HepG2 (cell line): ENCODE data around the gene ARHGAP10. TPM values are rescaled to one million over a fixed set of nuclear protein-coding genes. Genes with fewer than 3 reads are reported as not detected.

Experiments
- ATAC-seq: fragments of 200-7000 bp; cut with Tn5 transposase; 3 replicates; pipeline ENCODE4 v1.9.1; 2020; ENCODE audit warnings: mild to moderate bottlenecking, moderate library complexity
- BruUV-seq: library from RNA; stranded (reverse); fragments of 400-500 nt; replicated peaks from 2 replicates; lab custom pipeline; 2021; lab: Mats Ljungman, UMichigan
- CTCF ChIA-PET: fragments of 300-600 bp; formaldehyde crosslinking; extraction: SDS; loops from one replicate; lab custom pipeline; 2021; ENCODE audit warnings: low total read pairs, inconsistent platforms, low intra/inter-chr PET ratio; lab: Yijun Ruan, JAX
- POLR2A ChIA-PET: fragments of 350-600 bp; sonication (Branson Sonifier 250); formaldehyde crosslinking; loops from one replicate; lab custom pipeline; 2020; ENCODE audit warnings: antibody characterized with exemption, inconsistent platforms; lab: Yijun Ruan, JAX
- DNase-seq: peaks from one replicate; pipeline ENCODE4 v3.0.0-alpha.2; 2015; ENCODE audit warnings: low spot score
- FAIRE-seq: peaks from 3 replicates; lab custom pipeline; 2011; peaks lifted over from hg19 to GRCh38; lab: Jason Lieb, UNC
- H2AFZ ChIP-seq: one replicate; pipeline ENCODE4 v1.6.1; 2011; ENCODE audit warnings: low read length, inconsistent platforms
- H3K27ac ChIP-seq: fragments of 300-600 bp; 3 replicates; pipeline ENCODE4 v1.8.0; 2011; ENCODE audit warnings: mixed run types, mild to moderate bottlenecking, mixed read lengths, low read length, inconsistent platforms; ENCODE audit not compliant: insufficient read depth; ENCODE audit errors: extremely low read length
- H3K27me3 ChIP-seq, 2 experiments: fragments of 200-600 bp in 1 of 2; 2 replicates in 1 of 2; 3 replicates in 1 of 2; pipeline versions ENCODE4 v1.6.0 to v1.8.0; 2011; ENCODE audit warnings: low read length in 2 of 2, mild to moderate bottlenecking in 2 of 2, moderate library complexity in 2 of 2, inconsistent platforms in 1 of 2; ENCODE audit not compliant: insufficient read depth in 2 of 2, control insufficient read depth in 1 of 2
- H3K36me3 ChIP-seq, 2 experiments: fragments of 200-600 bp in 1 of 2; replicated peaks in 1 of 2; 2 replicates in 1 of 2; 3 replicates in 1 of 2; pipeline versions ENCODE4 v1.5.1 to v1.8.0; 2011; ENCODE audit warnings: low read length in 2 of 2, inconsistent platforms in 1 of 2; ENCODE audit not compliant: insufficient read depth in 2 of 2, control insufficient read depth in 1 of 2
- H3K4me1 ChIP-seq: 2 replicates; pipeline ENCODE4 v1.5.1; 2012; ENCODE audit warnings: low read length, inconsistent platforms; ENCODE audit not compliant: insufficient read depth
- H3K4me2 ChIP-seq: 2 replicates; pipeline ENCODE4 v1.6.0; 2011; ENCODE audit warnings: low read depth, low read length, inconsistent platforms
- H3K4me3 ChIP-seq, 3 experiments: fragments of 200-600 bp in 1 of 3; sonication (generic), shearing (Covaris generic) in 1 of 3; replicated peaks in 1 of 3; 2 replicates each; pipeline ENCODE4 v1.5.1; 2011 to 2016; ENCODE audit warnings: low read length in 3 of 3, inconsistent platforms in 2 of 3, low read depth in 2 of 3, mild to moderate bottlenecking in 2 of 3, control low read depth in 1 of 3, mixed read lengths in 1 of 3; ENCODE audit not compliant: insufficient read depth in 1 of 3
- H3K79me2 ChIP-seq: one replicate; pipeline ENCODE4 v1.6.1; 2011; ENCODE audit warnings: low read length, inconsistent platforms; ENCODE audit not compliant: insufficient read depth
- H3K9ac ChIP-seq: 2 replicates; pipeline ENCODE4 v1.6.0; 2011; ENCODE audit warnings: mild to moderate bottlenecking, low read depth, low read length, inconsistent platforms; ENCODE audit not compliant: insufficient read depth
- H3K9me3 ChIP-seq: 2 replicates; pipeline ENCODE4 v1.5.1; 2012; ENCODE audit warnings: mild to moderate bottlenecking, low read length
- H4K20me1 ChIP-seq: 2 replicates; pipeline ENCODE4 v1.6.0; 2011; ENCODE audit warnings: inconsistent platforms, mild to moderate bottlenecking, low read length, moderate library complexity; ENCODE audit not compliant: insufficient read depth
- ATAD3A ChIP-seq: sonication (generic); formaldehyde crosslinking; IDR thresholded peaks from 2 replicates; pipeline ENCODE4 v1.4.0; 2020; ENCODE audit warnings: missing genetic modification reagents
- CCAR2 ChIP-seq: fragments of 200-400 bp; formaldehyde crosslinking; optimal IDR thresholded peaks from 2 replicates; pipeline ENCODE3; 2018; ENCODE audit warnings: low read depth, mild to moderate bottlenecking, low read length, moderate library complexity
- DR1 ChIP-seq: sonication (generic); formaldehyde crosslinking; IDR thresholded peaks from 2 replicates; pipeline ENCODE4 v1.8.0; 2021; ENCODE audit warnings: mild to moderate bottlenecking, missing genetic modification reagents, inconsistent platforms
- ELF4 ChIP-seq: sonication (generic); formaldehyde crosslinking; IDR thresholded peaks from 2 replicates; pipeline ENCODE4 v1.5.0; 2020; ENCODE audit warnings: missing genetic modification reagents, mild to moderate bottlenecking, moderate library complexity, borderline replicate concordance
- GLMP ChIP-seq: sonication (generic); formaldehyde crosslinking; IDR thresholded peaks from 2 replicates; pipeline ENCODE4 v1.9.0; 2021; ENCODE audit warnings: missing genetic modification reagents, mild to moderate bottlenecking, borderline replicate concordance
- HES4 ChIP-seq: sonication (generic); formaldehyde crosslinking; IDR thresholded peaks from 2 replicates; pipeline ENCODE4 v1.9.0; 2021; ENCODE audit warnings: mild to moderate bottlenecking, missing genetic modification reagents, borderline replicate concordance
- HMG20B ChIP-seq: conservative IDR thresholded peaks from 2 replicates; pipeline ENCODE4 v1.6.1; 2016; ENCODE audit warnings: missing genetic modification reagents, missing compliant biosample characterization
- MEIS2 ChIP-seq: sonication (generic); formaldehyde crosslinking; IDR thresholded peaks from 2 replicates; pipeline ENCODE4 v1.9.0; 2021; ENCODE audit warnings: mild to moderate bottlenecking, missing genetic modification reagents
- RXRA ChIP-seq: sonication (generic); formaldehyde crosslinking; IDR thresholded peaks from 2 replicates; pipeline ENCODE4 v1.5.1; 2020; ENCODE audit warnings: missing genetic modification reagents
- TAF1 ChIP-seq: sonication (generic); formaldehyde crosslinking; IDR thresholded peaks from 2 replicates; pipeline ENCODE4 v1.4.0; 2020; ENCODE audit warnings: missing genetic modification reagents
- TBL1XR1 ChIP-seq: fragments of 150-350 bp; IDR thresholded peaks from 2 replicates; pipeline ENCODE4 v1.6.1; 2014; ENCODE audit warnings: borderline replicate concordance, low read length; ENCODE audit not compliant: partially characterized antibody
- ZFX ChIP-seq: sonication (generic); formaldehyde crosslinking; IDR thresholded peaks from 2 replicates; pipeline ENCODE4 v1.4.0; 2020; ENCODE audit warnings: mild to moderate bottlenecking, low read depth, missing genetic modification reagents, moderate library complexity
- ZNF12 ChIP-seq: sonication (generic); formaldehyde crosslinking; IDR thresholded peaks from 2 replicates; pipeline ENCODE4 v1.5.0; 2020; ENCODE audit warnings: missing genetic modification reagents
- ZNF569 ChIP-seq: sonication (generic); formaldehyde crosslinking; IDR thresholded peaks from 2 replicates; pipeline ENCODE4 v1.5.0; 2020; ENCODE audit warnings: mild to moderate bottlenecking, missing genetic modification reagents, moderate library complexity, borderline replicate concordance
- ZNF589 ChIP-seq: sonication (generic); formaldehyde crosslinking; conservative IDR thresholded peaks from 2 replicates; pipeline ENCODE4 v1.8.0; 2022; ENCODE audit warnings: mild to moderate bottlenecking, moderate library complexity, missing genetic modification reagents
- ZNF629 ChIP-seq: sonication (generic); formaldehyde crosslinking; conservative IDR thresholded peaks from 2 replicates; pipeline ENCODE4 v1.5.0; 2020; ENCODE audit warnings: missing genetic modification reagents
- ZNF746 ChIP-seq: sonication (generic); formaldehyde crosslinking; IDR thresholded peaks from 2 replicates; pipeline ENCODE4 v1.8.0; 2022; ENCODE audit warnings: mild to moderate bottlenecking, missing genetic modification reagents
- ZNF839 ChIP-seq: sonication (generic); formaldehyde crosslinking; IDR thresholded peaks from 2 replicates; pipeline ENCODE4 v1.4.0; 2020; ENCODE audit warnings: missing genetic modification reagents, mild to moderate bottlenecking, borderline replicate concordance
- in situ Hi-C: cut with HindIII; loops from 2 replicates; pipeline ENCODE4 v1.10.0; 2017; ENCODE audit warnings: low pct_unique_long_range_greater_than_20kb; ENCODE audit not compliant: extremely low pct_ligation_motif_present
- intact Hi-C: fragments of 100-400 bp; cut with micrococcal nuclease; formaldehyde crosslinking; loops from one replicate; pipeline ENCODE4 v1.10.0; 2022; ENCODE audit not compliant: unreplicated experiment
- polyA plus RNA-seq, 8 experiments: library from polyadenylated mRNA; depleted of rRNA in 3 of 8; stranded (reverse) in 7 of 8; unstranded in 1 of 8; fragments of >200 nt; fragmentation: Illumina TruSeq in 4 of 8; extraction: Trizol in 4 of 8; gene quantifications; 2 replicates each; pipeline versions ENCODE4 v1.2.1 to v1.2.3, GENCODE V29; 2011 to 2016; ENCODE audit warnings: low read depth in 4 of 8, missing spikeins in 1 of 8, mixed read lengths in 1 of 8; ENCODE audit not compliant: insufficient read depth in 1 of 8
- total RNA-seq, 5 experiments: library from RNA; depleted of rRNA; stranded (reverse); fragments of >200 nt; fragmentation: Illumina TruSeq; extraction: Trizol; gene quantifications; 2 replicates each; pipeline ENCODE4 v1.2.3, GENCODE V29; 2016; ENCODE audit warnings: low read depth in 1 of 5
- TF ChIP-seq, protein P1 (sequence below): sonication (generic); formaldehyde crosslinking; IDR thresholded peaks from 2 replicates; pipeline ENCODE4; 2020; ENCODE audit warnings: missing genetic modification reagents, mild to moderate bottlenecking, borderline replicate concordance

The ARHGAP10 gene
- total and polyA plus RNA-seq, 2 of the 13 experiments (the other 11 are each of a cell fraction or from before 2014, with no cell fraction given): 0.45 to 1.6 TPM

DNA sequence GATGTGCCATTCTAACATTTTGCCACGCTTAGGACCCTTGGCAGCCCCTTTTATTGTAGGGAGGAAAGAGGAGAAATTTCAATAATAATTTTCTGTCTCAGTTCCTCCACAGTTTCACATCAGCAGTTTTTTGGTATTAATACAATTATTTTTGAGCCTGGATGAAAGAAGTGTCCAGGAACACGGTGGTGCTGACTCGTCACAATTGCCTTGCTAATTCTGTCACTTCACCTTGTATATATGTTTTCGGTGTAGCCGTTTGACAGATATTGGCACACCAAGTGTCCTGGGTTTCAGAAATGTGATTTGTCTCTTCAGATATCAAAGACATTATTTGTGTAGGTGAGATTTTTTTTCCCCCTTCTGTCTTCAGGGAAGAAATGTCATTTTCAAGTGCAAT, 142.2 kb downstream of the ARHGAP10 start (continued):
- TF ChIP-seq GLMP (CRISPR knock-in tag) (no peak), RXRA (CRISPR knock-in tag) (no peak), ZNF589 (CRISPR knock-in tag) (no peak)

GRCh38 chr4:147877308-147877771, 145.5 kb downstream of the ARHGAP10 start:
- no peak for FAIRE-seq
- intact Hi-C loops: no loop called here
- CTCF ChIA-PET: no interaction called here

More at GRCh38 chr4:147877308-147877771, 145.5 kb downstream of the ARHGAP10 start:
- H3K36me3 ChIP-seq: no peaks in the 10 kb centered on the region
- in situ Hi-C loops: no loop called here
- no peaks in the 10 kb centered on the region for H3K4me1 ChIP-seq
- no peak overlapping the region for H3K9ac ChIP-seq
- POLR2A ChIA-PET: no interaction called here
- no TSS peak for BruUV-seq
- no peak overlapping the region for H3K27ac ChIP-seq
- TF ChIP-seq TAF1 (no peak), CCAR2 (no peak), ZFX (no peak), TBL1XR1 (no peak), HES4 (no peak), ZNF12 (CRISPR knock-in tag) (no peak), MEIS2 (CRISPR knock-in tag) (no peak), DR1 (CRISPR knock-in tag) (no peak), ZNF839 (no peak), ATAD3A (no peak), ZNF746 (CRISPR knock-in tag) (no peak), ZNF569 (no peak), HMG20B (CRISPR knock-in tag) (no peak), ZNF629 (CRISPR knock-in tag) (no peak), ELF4 (CRISPR knock-in tag) (no peak)
- TF ChIP-seq, protein P1, sequence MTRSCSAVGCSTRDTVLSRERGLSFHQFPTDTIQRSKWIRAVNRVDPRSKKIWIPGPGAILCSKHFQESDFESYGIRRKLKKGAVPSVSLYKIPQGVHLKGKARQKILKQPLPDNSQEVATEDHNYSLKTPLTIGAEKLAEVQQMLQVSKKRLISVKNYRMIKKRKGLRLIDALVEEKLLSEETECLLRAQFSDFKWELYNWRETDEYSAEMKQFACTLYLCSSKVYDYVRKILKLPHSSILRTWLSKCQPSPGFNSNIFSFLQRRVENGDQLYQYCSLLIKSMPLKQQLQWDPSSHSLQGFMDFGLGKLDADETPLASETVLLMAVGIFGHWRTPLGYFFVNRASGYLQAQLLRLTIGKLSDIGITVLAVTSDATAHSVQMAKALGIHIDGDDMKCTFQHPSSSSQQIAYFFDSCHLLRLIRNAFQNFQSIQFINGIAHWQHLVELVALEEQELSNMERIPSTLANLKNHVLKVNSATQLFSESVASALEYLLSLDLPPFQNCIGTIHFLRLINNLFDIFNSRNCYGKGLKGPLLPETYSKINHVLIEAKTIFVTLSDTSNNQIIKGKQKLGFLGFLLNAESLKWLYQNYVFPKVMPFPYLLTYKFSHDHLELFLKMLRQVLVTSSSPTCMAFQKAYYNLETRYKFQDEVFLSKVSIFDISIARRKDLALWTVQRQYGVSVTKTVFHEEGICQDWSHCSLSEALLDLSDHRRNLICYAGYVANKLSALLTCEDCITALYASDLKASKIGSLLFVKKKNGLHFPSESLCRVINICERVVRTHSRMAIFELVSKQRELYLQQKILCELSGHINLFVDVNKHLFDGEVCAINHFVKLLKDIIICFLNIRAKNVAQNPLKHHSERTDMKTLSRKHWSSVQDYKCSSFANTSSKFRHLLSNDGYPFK (CRISPR knock-in tag): no peak
- DNase-seq (no peak), ATAC-seq (no peak)
- H2AFZ ChIP-seq: no peak overlapping the region
- no peak overlapping the region for H3K4me3 ChIP-seq
- no peak overlapping the region for H3K4me2 ChIP-seq
- no peaks in the 10 kb centered on the region for H4K20me1 ChIP-seq
- no peaks in the 10 kb centered on the region for H3K79me2 ChIP-seq
- no peaks in the 10 kb centered on the region for H3K27me3 ChIP-seq
- no peaks in the 10 kb centered on the region for H3K9me3 ChIP-seq
